Activated CD4-positive, CD25-positive, alpha-beta regulatory T cell treated with anti-CD3 and anti-CD28 coated beads, Interleukin-2, amount 50 U/mL, for 72 hours (primary cell): ENCODE results near the gene GYG2.
"Not testable (repeated sequence)": the region's sequence is repeated elsewhere in the genome, so short reads cannot be mapped to it uniquely, and the experiment has no call there.

Experiments used
- DNase-seq: peaks from one replicate; pipeline ENCODE4 v3.0.0; 2021

Gene GYG2

DNA sequence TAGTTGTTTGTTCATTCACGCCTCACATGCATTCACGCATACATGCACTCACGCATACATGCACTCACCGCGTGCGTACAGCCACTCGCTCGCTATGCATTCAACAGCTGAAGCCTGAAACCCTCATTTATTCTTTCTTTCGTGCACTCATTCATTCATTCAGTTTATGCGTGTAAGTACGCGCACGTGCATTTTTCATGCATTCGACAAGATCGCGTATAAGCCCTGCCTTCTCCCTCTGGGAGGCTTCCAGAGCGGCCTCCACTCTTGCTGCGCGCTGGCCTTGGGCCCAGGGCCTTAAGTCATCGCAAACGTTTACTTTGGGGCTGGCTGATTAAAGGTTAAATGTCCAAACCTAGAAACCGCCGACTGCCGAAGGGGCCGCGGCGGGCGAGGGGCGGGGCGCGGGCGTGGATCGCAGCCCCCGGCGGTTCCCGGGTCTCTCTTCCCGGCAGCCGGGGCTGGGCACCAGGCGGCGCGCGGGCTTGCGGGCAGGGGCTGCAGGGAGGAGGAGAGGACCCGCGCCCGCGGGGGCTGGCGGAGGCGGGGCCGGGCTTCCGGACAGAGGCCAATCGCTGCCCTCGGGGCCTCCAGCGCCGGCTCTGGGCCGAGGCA, at the start of gene GYG2:
GYG2 (plus strand) TSS at position 587 of the 615 bp plus-strand sequence. CDS start 1,259 bp downstream, outside the sequence.
- no peak for DNase-seq

DNA sequence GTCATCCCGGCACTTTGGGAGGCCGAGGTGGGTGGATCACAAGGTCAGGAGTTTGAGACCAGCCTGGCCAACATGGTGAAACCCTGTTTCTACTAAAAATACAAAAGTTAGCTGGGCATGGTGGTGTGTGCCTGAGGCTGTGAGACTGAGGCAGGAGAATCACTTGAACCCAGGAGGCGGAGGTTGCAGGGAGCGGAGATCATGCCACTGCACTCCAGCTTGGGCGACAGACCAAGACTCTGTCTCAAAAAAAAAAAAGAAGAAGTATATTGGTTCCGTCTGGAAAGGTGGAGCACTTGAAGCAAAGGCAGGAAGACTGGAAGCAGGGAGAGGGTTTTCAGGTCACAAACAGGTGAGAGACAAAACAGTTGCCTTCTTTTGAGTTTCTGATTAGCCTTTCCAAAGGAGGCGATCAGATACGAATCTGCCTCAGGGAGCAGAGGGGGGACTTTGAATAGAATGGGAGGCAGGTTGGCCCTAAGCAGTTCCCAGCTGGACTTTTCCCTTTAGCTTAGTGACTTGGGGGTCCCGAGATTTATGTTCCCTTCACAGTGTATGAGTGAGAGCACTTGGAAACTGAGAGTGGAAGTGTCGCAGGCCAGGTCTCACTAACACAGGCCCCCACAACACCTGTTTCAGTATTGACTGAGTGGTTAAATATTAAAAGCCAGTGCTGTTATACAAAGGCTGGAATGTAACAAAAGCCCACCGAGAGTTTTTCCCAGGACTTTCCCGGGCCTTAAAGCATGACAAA, 48.1 kb upstream of the GYG2 start:
- DNase-seq: not testable (repeated sequence)

DNA sequence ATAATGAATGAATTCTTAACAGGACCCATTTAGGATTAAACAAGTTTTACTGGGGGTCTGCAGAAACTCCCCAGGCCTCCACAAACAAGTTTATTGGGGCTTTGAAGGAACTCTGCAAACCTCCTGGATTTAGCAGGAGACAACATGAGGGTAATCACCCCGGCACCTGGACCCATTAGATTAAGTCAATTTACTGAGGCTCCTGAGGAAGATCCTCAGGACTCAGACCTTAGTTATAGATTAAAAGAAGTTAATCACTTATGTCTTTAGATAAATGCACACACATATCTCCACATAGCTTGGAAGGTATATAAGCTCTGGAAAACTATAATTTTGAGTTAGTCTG, 47.5 kb upstream of the GYG2 start:
- no peak for DNase-seq

DNA sequence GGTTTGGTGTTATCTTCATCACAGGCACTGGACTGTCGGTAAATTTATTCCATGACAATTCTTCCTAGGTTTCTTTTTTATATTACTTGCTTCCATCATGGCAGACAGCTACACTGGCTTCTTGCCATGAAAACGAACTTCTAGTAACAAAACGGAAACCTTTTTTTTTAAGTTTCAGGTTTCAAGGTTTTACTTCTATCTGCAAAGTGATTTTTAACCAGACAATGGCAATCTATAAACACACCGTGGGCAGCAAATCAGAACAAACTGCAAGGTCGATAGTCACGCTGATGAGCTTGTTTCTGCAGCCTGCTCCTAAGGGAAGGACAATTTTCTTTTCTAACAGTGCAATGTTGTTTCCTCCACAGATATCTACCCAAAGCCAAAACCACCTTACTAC, 47.0 kb upstream of the GYG2 start:
- no peak for DNase-seq

DNA sequence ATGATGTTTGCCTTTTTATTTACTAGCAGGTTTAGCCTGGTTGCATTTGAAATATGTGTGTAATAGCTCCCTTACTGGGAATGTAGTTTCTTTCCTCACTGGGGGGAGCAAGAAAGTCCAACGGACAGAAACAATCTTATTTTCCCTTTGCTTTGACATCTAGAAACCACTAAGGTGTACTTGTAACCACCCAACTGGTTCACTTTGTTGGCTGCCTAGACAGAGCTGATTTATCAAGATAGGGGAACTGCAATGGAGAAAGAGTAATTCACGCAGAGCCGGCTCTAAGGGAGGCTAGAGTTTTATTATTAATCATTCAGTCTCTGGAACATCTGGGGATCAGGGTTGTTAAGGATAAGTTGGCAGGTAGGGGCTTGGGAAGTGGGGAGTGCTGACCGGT, 46.6 kb upstream of the GYG2 start:
- no peak for DNase-seq

DNA sequence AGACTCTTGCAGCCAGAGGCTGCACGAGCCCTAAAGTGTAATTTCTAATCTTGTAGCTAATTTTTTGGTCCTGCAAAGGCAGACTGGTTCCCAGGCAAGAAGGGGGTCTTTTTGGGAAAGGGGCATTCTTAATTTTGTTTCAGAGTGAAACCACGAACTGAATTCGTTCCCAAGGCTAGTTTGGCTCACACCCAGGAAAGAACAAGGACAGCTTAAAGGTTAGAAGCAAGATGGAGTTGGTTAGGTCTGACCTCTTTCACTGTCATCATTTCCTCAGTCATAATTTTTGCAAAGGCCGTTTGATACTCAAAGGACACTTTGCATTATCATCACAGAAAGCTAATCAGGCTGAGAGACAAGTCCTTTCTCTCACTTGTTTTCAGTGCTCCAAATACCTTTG, 46.0 kb upstream of the GYG2 start:
- no peak for DNase-seq

DNA sequence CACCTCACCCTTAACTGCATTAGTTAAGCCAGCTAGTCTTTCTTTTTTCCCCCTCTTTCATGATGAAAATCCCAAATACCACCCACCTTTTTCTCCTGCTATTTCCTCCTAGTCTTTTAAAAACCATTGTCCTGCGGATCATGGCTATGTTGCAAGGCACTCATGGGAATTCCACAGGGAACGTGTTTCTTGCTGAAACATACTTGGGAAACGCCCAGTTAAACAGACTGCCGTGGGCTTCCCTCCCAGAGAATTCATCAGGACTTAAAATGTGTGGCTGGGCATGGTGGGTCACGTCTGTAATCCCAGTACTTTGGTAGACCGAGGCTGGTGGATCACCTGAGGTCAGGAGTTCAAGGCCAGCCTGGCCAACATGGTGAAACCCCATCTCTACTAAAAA, 44.7 kb upstream of the GYG2 start:
- DNase-seq: no peak

DNA sequence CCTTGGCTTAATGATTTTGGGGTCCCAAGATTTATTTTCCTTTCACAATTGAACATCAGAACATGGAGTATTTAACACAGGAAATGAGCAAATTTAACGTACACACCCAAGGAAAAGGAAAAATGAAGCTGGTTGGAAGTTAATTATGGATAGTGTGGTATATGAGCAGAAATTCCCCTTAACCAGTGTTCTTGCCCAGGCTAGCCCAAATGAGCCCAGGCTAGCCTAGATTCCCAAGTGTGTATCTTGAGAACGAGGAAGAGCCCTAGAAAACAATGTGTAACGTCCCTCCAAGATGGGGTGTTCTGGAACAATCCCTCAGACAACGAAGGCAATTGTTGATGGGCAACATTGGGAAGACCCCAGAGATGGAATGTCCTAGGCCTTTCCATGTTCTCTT, 43.2 kb upstream of the GYG2 start:
- DNase-seq: no peak

DNA sequence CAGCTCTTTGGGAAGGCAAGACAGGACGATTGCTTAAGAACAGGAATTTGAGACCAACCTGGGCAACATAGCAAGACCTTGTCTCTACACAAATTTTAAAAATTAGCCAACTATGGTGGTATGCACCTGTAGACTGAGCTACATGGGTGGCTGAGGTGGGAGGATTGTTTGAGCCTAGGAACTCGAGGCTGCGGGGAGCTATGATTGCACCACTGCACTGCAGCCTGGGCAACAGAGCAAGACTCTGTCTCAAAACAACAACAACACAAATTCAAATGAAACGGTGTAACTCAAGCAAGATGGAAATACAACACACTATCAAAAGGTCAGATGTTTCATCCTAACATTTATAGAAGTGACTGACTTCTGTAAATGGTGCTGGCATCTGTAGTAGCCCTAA, 39.8 kb upstream of the GYG2 start:
- no peak for DNase-seq

DNA sequence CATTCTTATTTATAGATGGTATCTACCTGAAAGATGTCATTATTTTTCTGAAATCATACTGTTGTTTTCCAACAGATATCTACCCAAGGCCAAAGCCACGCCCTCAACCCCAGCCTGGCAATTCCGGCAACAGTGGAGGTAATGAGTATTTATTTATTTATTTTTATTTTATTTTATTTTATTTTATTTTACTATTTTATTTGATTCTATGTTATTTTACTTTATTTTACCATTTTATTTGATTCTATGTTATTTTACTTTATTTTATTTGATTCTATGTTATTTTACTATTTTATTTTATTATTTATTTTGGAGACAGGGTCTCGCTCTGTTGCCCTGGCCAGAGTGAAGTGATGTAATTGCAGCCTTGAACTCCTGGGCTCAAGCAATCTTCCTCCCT, 39.2 kb upstream of the GYG2 start:
- DNase-seq: no peak

DNA sequence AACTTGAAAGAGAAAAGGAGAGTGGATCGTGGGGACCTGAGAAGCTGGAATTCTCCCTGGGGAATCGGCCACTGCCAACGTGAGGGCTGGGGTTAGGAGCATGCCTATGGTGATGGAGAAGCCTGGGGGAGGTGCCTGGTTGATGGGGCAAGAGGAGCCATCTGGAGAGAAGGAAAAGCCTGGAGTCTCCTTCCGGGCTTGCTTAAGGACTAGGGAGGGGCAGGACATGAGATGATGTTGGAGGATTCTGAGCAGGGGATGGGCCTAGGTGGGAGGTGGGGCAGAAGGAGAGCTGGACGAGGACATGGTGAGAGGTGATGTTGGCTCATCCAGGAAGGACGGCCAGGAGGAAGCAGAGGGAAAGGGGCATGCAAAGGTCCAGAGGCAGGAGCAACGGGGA, 35.0 kb upstream of the GYG2 start:
- no peak for DNase-seq

DNA sequence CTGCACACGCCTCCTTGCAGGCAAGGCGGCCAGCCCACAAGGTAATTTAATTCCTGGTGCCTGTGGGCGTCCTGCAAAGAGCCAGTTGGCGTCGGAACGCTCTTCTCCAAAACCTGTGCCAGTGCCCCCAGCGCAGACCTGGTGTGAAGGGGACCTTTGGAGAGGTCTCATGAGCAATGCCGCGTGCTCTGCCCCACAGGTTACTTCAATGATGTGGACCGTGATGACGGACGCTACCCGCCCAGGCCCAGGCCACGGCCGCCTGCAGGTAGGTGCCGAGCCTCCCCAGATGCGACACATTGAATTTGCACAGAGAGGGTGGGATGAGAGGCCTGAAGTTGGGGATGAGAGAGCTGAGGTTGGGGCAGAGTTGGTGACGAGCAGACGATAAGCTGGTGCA, 34.4 kb upstream of the GYG2 start:
- DNase-seq: no peak

DNA sequence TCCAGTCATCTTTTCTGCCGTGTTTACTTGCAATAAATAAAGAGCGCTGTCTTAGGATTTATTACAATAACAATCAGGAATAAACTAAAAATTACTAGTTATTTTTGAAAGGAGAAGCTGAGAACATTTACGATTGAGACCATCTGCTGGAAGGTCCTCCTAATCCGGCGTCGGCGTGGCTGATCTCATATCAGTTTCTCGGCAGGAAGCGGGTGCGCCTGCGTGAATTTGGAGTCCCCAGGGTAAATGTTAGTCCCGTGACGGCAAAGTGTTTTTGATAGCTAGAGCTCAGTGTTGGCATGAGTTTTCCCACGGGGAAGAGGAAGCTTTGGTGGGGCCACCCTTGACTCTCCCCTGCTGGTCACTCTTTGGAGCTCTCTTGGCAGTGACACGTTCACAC, 31.9 kb upstream of the GYG2 start:
- DNase-seq: not testable (repeated sequence)

DNA sequence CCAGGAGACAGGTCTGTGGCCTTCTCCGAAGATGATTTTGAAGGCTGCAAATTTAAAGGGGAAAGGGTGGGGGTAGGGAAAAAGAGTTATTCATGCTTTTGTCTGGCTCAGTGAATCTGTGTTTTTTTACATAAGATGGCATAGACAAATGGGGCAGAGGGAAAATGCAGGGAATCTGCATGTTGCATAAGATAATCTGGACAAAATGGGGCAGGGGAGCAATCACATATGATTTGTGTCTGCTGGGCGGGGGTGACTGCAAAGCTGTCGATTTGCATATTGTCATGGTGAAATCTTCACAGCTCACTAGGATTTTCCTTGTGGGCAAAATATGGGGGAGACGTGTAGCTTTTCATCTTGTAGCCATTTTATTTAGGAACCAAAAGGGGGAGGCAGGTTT, 29.4 kb upstream of the GYG2 start:
- no peak for DNase-seq

DNA sequence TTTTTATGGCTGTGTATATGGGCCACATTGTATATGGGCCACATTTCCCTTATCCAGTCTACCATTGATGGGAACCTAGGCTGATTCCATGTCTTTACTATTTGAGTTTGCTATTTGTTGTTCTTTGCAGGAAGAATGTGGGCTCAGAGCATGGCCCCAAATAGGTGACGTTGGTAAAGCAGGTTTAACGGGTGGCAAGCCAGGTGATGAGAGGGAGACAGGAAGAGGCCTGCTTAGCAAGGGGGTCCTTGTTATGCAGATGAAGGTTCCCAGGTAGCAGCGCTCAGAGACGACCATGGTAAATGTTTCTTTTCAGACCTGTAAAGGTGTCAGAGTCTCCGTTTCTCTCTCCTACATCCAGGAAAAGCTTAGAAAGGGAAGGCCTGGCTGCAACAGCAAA, 28.8 kb upstream of the GYG2 start:
- not testable (repeated sequence) for DNase-seq

DNA sequence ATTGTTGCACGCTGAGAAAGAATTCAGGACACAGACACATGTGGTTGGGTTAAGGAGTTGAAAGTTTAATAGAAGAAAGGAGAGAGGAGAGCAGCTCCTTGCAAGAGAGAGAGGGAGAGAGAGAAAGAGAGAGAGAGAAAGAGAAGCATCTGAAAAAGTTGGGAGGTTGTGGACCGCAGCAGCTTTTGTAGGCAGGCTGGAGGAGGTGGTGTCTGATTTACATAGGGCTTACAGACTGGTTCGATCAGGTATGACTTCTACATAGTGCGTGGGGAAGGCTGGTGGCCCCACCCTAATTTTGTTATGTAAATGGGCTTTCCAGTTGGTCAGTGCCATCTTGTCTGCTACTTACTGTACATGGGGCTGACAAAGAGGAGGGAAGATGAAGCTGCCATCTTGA, 27.5 kb upstream of the GYG2 start:
- no peak for DNase-seq

DNA sequence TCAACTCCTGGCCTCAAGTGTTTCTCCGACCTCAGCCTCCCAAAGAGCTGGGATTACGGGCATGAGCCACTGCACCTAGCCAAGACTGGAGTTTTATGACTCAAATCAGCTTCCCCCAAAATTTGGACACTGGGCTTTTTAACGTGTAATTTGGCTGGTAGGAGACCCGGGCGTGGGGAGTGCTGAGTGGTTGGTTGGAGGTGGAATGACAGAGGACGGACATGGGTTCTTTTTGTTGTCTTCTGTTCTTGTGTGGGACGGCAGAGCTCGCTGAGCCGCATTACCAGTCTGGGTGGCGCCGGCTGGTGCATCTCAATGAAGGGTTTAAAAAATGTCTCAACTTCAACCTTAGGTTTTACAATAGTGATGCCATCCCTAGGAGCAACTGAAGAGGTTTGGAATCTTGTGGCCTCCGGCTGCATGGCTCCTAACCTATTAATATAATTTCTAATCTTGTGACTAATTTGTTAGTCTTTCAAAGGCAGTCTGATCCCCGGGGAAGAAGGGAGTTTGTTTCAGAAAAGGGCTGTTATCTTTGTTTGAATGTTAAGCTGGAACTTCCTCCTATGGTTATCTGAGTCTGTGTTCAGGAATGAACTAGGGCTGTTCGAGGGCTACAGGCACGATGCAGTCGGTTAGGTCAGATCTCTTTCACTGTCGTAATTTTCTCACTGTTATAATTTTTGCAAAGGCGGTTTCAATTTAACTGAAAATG, 26.2 kb upstream of the GYG2 start:
- DNase-seq: not testable (repeated sequence)

DNA sequence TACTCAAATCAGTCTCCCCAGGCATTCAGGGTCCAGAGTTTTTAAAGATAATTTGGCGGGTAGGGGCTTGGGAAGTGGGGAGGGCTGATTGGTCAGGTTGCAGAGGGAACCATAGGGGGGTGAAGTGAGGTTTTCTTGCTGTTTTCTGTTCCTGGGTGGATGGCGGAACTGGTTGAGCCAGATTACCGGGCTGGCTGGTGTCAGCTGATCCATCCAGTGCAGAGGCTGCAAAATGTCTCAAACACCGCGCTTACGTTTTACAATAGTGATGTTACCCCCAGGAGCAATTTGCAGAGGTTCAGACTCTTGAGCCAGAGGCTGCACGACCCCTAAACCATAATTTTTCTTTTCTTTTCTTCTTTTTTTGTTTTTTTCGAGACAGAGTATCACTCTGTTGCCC, 25.2 kb upstream of the GYG2 start:
- not testable (repeated sequence) for DNase-seq

DNA sequence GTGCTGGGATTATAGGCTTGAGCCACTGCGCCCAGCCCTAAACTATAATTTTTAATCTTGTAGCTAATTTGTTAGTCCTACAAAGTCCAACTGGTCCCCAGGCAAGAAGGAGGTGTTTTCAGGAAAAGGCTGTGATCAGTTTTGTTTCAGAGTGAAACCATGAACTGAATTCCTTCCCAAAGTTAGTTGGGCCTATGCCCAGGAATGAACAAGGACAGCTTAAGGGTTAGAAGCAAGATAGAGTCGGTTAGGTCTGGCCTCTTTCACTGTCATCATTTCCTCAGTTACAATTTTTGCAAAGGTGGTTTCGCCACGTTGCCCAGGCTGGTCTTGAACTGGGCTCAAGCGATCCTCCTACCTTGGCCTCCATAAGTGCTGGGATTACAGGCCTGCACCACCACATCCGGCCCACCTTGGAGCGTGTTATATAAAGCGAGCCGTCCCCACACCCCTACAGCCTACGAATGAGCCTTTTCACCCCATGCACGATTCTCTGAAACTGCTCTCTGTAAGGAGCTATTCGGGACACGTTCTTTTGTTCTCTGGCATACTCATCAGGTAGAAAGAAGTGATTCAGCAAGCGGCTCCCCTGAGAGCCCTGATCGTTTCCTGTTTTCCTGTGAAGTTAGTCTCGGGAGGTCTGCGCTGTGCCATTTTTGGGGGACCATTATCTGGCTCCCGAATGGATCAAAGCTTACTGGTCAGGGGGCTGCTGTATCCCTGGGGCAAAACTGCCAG, 24.5 kb upstream of the GYG2 start:
- not testable (repeated sequence) for DNase-seq

DNA sequence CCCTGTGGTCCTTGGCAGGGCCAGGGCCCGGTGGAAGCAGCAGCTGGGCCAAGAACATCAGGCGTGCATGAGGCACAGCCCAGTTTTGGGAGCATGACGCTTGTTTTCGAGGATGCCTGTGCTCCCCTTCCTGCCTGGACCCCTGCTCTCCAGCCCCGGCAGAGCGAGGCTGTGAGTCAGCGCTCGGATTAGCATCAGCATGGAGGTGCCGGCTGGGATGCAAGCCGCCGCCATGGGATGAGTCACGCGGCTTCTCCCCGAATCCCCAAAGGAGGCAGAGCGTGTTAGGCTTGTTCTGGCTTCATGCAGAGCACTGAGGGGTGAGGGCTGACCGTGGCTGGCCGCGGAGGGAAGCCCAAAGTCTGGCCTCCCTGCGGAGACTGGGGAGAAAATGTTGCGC, 23.9 kb upstream of the GYG2 start:
- DNase-seq: not testable (repeated sequence)

DNA sequence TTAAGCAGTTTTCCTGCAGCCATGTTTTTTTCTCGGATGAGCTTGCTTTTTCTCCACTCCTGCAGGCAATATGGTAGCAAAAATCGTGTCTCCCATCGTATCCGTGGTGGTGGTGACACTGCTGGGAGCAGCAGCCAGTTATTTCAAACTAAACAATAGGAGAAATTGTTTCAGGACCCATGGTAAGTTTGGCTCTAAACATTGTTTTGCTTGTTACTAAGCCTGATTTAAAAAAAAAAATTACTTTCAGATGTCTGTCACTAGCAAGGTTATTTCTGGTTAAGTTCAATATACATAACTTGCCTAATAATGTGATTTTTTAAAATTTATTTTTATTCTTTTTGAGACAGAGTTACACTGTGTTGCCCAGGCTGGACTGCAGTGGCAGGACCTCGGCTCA, 17.5 kb upstream of the GYG2 start:
- no peak for DNase-seq

DNA sequence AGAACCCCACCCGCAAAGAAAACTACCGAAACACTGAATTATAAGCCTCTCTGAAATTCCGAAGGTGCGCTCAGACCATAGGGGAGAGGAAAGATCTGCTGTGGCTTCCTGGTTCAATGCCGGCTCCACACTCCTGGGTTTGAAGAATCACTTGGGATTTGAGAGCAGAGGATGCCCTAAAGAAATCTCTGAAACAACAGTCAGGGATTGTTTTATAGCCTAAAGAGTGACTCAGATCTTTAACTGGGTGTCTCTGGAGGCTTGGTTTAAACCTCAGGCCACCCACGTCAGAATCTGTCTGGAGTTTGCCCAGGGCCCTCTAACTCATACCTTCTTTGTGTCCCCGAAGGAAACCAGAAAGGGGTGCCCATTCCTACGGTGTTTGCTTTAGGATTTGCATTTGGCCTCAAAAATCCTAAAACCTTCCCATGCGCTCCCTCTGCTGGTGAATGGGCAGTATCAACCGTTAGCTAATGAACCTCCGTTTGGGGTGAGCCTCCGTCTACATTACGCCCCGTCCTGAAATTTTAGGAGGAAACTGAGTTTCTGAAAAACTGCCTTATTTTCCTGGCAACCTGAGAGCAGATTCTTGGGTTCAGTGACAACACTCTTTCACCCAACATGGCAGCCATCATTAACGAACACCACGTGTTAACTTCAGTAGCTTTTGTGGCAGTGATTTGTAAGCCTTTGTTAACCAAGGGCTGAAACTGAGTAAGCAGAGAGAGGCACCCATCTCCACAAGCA, 16.4 kb upstream of the GYG2 start:
- DNase-seq: peak; percentile 37

DNA sequence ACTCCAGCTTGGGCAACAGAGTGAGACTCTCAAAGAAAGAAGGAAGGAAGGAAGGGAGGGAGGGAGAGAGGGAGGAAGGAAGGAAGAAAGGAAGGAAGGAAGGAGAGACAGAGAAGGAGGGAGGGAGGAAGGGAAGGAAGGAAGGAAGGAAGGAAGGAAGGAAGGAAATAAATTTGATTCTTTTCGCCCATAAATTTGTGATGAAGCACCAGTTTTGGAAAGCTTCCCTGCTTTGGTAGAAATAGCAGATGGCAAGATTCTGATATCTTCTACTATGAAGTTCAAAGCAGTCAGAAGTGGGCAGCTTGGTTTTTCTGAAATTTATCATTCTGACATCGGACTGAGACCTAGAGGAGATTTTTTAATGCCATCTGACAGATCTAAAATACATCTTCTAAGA, 11.7 kb upstream of the GYG2 start:
- no peak for DNase-seq
